ENCODE data around the gene THSD7B.

THSD7B gene

DNA sequence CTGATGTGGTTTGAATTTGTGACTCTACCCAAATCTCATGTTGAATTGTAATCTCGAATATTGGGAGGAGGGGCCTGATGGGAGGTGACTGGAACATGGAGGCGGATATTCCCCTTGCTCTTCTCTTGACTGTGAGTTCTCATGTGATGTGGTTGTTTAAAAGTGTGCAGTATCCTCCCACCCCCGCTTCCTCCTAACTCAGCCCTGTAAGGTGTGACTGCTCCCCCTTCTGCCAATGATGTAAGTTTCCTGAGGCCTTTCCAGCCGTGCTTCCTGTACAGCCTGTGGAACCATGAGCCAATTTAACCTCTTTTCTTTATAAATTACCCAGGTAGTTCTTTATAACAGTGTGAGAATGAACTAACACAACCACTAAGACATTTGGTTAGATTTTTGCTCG lies 458.4 kb downstream of the THSD7B start:
- H3K4me3 ChIP-seq (ENCODE audit: low read depth, low read length), result no peak overlapping the region
- DNase-seq (ENCODE audit: low read depth, low spot score), result no peak
- POLR2A ChIA-PET, result no interaction called here
- CTCF ChIA-PET, result no interaction called here
- TF ChIP-seq, protein P1, sequence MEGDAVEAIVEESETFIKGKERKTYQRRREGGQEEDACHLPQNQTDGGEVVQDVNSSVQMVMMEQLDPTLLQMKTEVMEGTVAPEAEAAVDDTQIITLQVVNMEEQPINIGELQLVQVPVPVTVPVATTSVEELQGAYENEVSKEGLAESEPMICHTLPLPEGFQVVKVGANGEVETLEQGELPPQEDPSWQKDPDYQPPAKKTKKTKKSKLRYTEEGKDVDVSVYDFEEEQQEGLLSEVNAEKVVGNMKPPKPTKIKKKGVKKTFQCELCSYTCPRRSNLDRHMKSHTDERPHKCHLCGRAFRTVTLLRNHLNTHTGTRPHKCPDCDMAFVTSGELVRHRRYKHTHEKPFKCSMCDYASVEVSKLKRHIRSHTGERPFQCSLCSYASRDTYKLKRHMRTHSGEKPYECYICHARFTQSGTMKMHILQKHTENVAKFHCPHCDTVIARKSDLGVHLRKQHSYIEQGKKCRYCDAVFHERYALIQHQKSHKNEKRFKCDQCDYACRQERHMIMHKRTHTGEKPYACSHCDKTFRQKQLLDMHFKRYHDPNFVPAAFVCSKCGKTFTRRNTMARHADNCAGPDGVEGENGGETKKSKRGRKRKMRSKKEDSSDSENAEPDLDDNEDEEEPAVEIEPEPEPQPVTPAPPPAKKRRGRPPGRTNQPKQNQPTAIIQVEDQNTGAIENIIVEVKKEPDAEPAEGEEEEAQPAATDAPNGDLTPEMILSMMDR (IDR thresholded peaks at IDR 0.05; ENCODE audit: insufficient read depth, low read length, missing control alignments), result no peak

DNA sequence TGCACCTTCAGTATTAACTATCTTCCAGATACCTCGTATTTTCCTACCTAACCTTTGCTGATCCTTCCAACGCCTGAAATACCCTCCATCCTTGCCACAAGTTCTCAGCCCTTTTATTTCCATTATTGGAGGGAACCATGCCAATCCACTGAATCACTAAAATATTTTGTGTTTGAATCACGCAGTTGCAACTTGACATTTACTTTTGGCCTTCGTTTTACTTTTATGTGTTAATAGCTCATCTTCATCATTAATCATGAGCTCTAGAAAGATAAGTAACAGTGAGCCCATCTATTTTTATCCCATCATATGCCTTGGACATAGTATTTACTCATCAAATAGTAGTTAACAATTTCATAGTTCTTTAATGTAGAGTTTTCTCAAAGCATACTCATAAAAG lies 463.2 kb downstream of the THSD7B start:
- DNase-seq (ENCODE audit: low read depth, low spot score), result no peak
- ChIA-PET POLR2A (no interaction called here), CTCF (interaction anchor here (1.0 kb wide), 1 partner anchor 55 kb away, joined by 3 read pairs; no protein-coding TSS in a partner anchor)
- TF ChIP-seq, protein P1 (IDR thresholded peaks at IDR 0.05; ENCODE audit: insufficient read depth, low read length, missing control alignments), result no peak
- no peak overlapping the region for H3K4me3 ChIP-seq (ENCODE audit: low read depth, low read length)

DNA sequence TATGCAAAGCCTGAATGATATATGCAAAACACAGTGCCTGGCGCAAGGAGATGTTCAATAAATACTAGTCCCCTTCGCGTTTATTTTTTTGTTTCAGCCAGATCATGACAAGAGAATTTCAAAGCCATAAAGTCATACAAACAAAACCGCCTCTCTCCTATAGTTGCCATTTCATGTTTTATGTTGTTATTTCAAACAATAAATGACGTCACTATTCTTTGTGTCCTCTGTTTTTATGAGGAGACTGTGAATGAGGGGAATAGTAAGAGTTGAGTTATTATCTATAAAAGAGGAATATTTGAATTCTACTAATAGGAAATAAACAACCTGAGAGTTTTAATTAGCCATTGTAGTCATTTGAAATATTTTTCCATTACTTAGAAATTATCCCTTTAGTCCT lies 464.5 kb downstream of the THSD7B start:
- CTCF ChIA-PET, result no interaction called here
- no peak overlapping the region for H3K4me3 ChIP-seq (ENCODE audit: low read depth, low read length)
- POLR2A ChIA-PET, result no interaction called here
- no peak for DNase-seq (ENCODE audit: low read depth, low spot score)
- TF ChIP-seq, protein P1 (IDR thresholded peaks at IDR 0.05; ENCODE audit: insufficient read depth, low read length, missing control alignments), result no peak

DNA sequence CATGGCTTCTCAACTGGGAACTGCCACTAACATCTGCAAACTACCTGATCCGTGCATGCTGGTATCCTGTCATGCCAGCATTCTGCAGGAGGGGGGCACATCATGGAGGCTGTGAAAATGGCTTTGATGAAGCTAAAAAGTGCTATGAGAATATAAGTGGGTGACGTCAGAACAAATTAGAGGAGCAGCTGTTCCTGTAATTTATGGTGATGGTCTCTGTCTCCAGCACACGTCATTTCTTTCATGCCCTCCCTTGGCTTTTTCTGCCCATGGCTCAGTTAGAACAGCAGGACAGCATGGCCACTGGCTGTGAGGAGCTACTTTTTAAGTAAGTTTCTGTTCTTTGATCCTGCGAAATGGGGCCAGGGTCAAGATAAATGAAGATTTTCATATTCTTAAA lies 466.3 kb downstream of the THSD7B start:
- TF ChIP-seq, protein P1 (IDR thresholded peaks at IDR 0.05; ENCODE audit: insufficient read depth, low read length, missing control alignments), result no peak

DNA sequence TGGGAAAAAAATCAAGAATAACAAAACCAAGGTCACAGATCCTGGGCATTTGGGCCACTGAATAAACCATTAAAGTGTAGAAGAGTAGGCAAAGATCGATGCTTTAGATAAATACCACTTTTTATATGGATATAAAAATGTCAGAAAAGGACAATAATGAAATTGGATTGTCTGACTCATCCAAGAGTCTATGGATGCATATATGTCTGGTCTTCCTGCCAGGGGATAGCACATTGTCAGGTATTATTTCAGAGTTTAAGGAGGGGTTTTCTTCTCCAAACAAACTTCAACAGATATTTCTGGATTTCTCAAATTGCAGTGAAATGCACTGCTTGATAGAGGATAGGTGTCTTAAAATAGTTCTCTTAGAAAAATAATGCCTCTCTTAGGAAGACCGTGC lies 466.7 kb downstream of the THSD7B start:
- TF ChIP-seq, protein P1 (IDR thresholded peaks at IDR 0.05; ENCODE audit: insufficient read depth, low read length, missing control alignments), result no peak
- DNase-seq (ENCODE audit: low read depth, low spot score), result no peak
- H3K4me3 ChIP-seq (ENCODE audit: low read depth, low read length), result no peak overlapping the region
- ChIA-PET CTCF (no interaction called here), POLR2A (no interaction called here)

More for the DNA sequence above, 466.3 kb downstream of the THSD7B start:
- POLR2A ChIA-PET, result no interaction called here
- DNase-seq (ENCODE audit: low read depth, low spot score), result no peak
- H3K4me3 ChIP-seq (ENCODE audit: low read depth, low read length), result no peak overlapping the region
- CTCF ChIA-PET, result no interaction called here

DNA sequence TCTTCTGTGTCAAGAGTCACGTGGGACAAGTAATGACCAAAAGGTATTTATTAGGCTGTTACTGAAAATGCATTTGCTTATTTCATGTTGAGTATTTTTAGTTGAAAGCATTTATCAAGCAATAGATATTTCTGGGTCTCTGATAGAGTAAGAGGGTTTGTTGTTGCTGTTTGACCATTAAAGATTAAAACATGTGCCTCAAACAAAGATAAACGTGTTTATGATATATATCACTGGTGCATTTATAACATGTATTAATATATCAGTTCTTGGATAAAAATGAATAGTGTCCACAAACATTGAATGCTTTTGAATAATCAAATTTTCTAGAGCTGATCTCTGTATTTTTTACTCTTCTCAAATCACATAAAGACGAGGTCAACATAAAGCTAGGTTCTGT lies 467.7 kb downstream of the THSD7B start:
- H3K4me3 ChIP-seq (ENCODE audit: low read depth, low read length), result no peak overlapping the region
- TF ChIP-seq, protein P1 (IDR thresholded peaks at IDR 0.05; ENCODE audit: insufficient read depth, low read length, missing control alignments), result no peak
- DNase-seq (ENCODE audit: low read depth, low spot score), result no peak
- ChIA-PET CTCF (no interaction called here), POLR2A (no interaction called here)

Data from AG04449 (cell line).